GDM1 (cell line): ENCODE data around the gene SEMA4A.
"Not testable (repeated sequence)": the region's sequence is repeated elsewhere in the genome, so short reads cannot be mapped to it uniquely, and the experiment has no call there.

ENCODE experiments used
- DNase-seq: peaks from one replicate; lab custom pipeline; 2025; lab: John Stamatoyannopoulos, UW

SEMA4A gene

GRCh38 chr1:156194300-156194652, 40.9 kb downstream of the SEMA4A start:
- no peak for DNase-seq

- no peak for DNase-seq
Observed at GRCh38 chr1:156195853-156196252, 42.5 kb downstream of the SEMA4A start.

- no peak for DNase-seq
Observed at GRCh38 chr1:156196445-156196844, 43.1 kb downstream of the SEMA4A start.

- no peak for DNase-seq
Observed at GRCh38 chr1:156198831-156199349, 45.5 kb downstream of the SEMA4A start.

DNA sequence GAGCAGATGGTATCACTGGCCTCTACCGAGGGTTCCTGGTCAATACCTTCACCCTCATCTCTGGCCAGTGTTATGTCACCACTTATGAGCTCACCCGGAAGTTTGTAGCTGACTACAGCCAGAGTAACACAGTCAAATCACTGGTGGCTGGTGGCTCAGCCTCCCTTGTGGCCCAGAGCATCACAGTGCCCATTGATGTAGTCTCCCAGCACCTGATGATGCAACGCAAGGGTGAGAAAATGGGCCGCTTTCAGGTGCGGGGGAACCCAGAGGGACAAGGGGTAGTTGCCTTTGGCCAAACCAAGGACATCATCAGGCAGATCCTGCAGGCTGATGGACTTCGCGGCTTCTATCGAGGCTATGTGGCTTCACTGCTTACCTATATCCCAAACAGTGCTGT, 46.7 kb downstream of the SEMA4A start:
- DNase-seq: no peak

GRCh38 chr1:156203331-156203730, 49.9 kb downstream of the SEMA4A start:
- DNase-seq: no peak

- DNase-seq: no peak
Observed at GRCh38 chr1:156204686-156205085, 51.3 kb downstream of the SEMA4A start.

GRCh38 chr1:156211243-156211642, 57.9 kb downstream of the SEMA4A start:
- DNase-seq: no peak

DNA sequence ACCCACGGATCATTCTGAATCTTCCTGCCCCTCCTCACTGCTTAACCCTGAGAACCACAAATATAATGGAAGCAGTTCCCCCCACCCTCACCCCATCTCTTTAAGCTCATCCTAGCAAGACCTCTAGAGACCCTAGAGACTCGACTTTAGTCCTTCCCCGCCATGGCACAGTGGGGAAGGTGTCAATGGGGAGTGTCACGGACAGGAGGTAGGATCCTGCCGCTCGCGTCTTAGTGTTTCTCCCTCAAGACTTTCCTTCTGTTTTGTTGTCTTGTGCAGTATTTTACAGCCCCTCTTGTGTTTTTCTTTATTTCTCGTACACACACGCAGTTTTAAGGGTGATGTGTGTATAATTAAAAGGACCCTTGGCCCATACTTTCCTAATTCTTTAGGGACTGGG, 58.7 kb downstream of the SEMA4A start:
- DNase-seq: no peak

DNA sequence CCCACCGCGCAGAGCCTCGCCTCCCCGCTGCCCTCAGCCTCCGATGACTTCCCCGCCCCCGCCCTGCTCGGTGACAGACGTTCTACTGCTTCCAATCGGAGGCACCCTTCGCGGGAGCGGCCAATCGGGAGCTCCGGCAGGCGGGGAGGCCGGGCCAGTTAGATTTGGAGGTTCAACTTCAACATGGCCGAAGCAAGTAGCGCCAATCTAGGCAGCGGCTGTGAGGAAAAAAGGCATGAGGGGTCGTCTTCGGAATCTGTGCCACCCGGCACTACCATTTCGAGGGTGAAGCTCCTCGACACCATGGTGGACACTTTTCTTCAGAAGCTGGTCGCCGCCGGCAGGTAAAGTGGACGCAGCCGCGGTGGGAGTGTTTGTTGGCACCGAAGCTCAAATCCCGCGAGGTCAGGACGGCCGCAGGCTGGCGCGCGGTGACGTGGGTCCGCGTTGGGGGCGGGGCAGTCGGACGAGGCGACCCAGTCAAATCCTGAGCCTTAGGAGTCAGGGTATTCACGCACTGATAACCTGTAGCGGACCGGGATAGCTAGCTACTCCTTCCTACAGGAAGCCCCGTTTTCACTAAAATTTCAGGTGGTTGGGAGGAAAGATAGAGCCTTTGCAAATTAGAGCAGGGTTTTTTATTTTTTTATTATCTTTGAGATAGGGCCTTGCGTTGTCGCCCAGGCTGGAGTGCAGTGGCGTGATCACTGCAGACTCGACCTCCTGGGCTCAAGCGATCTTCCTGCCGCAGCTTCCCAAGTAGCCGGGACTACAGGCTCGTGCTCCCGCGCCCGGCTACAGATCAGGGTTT, 59.7 kb downstream of the SEMA4A start, which contains the start of gene PMF1:
PMF1 (plus strand) TSS at position 175 of the 811 bp plus-strand sequence; CDS start at position 184, 9 bp downstream.
- peak; percentile 91 for DNase-seq

DNA sequence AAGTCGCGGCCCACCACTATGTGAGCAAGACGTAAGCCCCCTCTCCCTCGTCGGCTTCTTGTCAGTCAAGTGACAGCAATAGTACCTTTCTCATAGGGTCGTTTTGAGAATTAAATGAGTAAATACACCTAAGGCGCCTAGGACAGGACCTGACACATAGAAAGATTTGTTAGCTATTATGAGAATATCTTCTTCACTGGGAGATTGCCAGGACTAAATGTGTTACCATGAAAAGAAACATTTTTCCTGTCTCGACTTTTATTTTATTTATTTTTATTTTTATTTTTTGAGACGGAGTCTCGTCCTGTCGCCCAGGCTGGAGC, 60.2 kb downstream of the SEMA4A start:
- DNase-seq: no peak

DNA sequence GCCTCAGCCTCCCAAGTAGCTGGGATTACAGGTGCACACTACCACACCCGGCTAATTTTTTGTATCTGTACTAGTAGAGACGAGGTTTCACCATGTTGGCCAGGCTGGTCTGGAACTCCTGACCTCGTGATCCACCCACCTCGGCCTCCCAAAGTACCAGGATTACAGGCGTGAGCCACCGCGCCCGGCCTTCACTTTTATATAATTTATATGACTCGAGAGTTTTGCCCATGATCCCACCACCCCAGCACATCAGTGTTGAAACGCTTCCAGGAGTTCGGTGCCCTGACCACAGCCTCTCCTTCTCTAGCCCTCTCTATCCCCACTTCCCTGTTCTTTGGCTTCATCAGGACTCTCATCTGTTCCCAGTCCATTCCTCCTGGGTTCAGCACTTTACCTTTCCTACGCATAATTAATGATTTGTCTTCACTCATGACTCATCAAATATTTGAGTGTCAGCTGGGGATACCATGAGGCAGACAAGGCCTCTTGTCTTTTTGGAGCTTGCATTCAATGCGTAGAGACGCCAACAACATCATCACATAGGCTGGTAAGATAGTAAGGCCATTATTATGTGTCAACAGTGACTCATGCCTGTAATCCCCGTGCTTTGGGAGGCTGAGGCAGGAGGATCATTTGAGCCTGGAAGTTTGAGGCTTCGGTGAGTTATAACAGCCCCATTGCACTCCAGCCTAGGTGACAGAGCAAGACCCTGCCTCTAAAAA, 60.8 kb downstream of the SEMA4A start:
- no peak for DNase-seq

GRCh38 chr1:156216361-156217086, 63.1 kb downstream of the SEMA4A start:
- DNase-seq: not testable (repeated sequence)

GRCh38 chr1:156217871-156218270, 64.5 kb downstream of the SEMA4A start:
- no peak for DNase-seq

DNA sequence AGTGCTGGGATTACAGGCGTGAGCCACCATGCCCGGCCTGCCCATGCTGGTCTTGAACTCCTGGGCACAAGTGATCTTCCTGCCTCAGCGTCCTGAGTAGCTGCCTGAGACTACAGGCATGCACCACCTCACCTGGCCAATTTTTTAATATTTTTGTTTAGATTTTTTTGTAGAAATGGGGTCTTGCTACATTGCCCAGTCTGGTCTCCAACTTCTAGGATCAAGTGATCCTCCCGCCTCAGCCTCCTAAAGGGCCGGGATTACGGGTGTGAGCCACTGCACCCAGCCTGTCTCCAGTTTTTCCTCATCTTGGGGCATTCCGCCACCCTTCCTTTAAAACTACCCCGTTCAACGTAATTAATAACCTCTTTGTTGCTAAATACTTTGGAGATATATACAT, 66.8 kb downstream of the SEMA4A start:
- no peak for DNase-seq

DNA sequence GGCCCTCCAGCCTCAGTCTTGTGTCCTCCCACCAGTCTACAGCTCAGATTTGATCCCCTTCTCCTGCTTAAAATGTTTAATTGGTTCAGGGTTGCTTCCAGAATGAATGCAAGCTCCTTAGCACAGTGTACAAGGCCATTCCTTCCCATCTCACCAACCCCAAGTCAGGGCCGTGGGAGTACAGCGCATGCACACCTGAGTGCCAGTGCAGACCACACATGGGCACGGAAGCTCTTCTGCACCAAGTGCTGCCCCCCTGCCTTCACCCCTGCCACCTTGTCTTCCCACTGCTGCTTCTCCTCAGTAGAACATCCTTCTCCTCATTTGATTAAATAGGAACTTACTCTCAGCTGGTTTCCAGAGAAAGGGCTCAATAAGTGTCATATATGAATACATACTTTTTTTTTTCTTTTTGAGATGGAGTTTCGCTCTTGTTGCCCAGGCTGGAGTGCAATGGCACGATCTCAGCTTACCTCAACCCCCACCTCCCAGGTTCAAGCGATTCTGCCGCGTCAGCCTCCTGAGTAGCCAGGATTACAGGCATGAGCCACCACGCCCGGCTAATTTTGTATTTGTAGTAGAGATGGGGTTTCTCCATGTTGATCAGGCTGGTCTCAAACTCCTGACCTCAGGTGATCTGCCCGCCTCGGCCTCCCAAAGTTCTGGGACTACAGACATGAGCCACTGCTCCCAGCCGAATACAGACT, 68.8 kb downstream of the SEMA4A start:
- DNase-seq: no peak

- no peak for DNase-seq
Observed at GRCh38 chr1:156225677-156226014, 72.3 kb downstream of the SEMA4A start.

- DNase-seq: no peak
Observed at GRCh38 chr1:156226116-156226538, 72.7 kb downstream of the SEMA4A start.

DNA sequence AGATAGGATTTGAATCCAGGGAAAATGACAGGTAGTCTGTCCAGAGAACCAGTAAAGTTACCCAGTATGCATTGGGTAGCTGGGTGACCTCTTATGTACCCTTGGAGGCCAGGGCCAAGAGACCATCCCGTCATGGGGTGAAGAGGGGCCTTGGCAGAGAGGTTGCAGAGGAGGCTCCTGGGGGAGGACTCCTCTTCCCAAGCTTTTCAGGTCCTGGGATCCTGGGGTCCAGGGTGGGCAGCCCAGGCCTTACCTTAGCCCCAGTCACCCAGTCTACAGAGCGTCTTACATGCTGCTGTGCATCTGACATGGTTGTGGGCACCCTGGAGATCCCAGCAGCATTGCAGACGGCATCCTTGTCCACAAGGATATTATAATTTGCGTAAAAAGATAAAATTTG, 73.4 kb downstream of the SEMA4A start:
- no peak for DNase-seq
